Testis (tissue), 2 donors: Measurements from ENCODE around the gene CA9.

ENCODE experiments used
- CTCF ChIP-seq, 3 experiments: fragments of 450-650 bp in 2 of 3; fragments of 200-600 bp in 1 of 3; sonication (generic) in 1 of 3; IDR thresholded peaks; one replicate each; pipeline ENCODE4 v1.5.1; 2016 to 2019; ENCODE audit warnings: antibody characterized with exemption in 3 of 3, mild to moderate bottlenecking in 2 of 3, moderate library complexity in 1 of 3
- POLR2A ChIP-seq: fragments of 450-650 bp; IDR thresholded peaks from one replicate; pipeline ENCODE4 v1.6.1; 2017; ENCODE audit warnings: antibody characterized with exemption, mild to moderate bottlenecking, moderate library complexity

- TF ChIP-seq CTCF (IDR thresholded peaks at IDR 0.05) (no peak), POLR2A (no peak)
Observed at GRCh38 chr9:35649431-35650340, 24.0 kb upstream of the CA9 start.
